HG03097 (cell line): ENCODE data around the gene MYO18B.

Experiments used
- ATAC-seq: cut with Tn5 transposase; IDR thresholded peaks from one replicate; pipeline ENCODE4 v1.9.1; 2021; ENCODE audit not compliant: unreplicated experiment, low FRiP score

The MYO18B gene

GRCh38 chr22:25817092-25817943 lies 75.3 kb downstream of the MYO18B start:
- ATAC-seq: no peak

GRCh38 chr22:25818541-25818940 lies 76.6 kb downstream of the MYO18B start:
- no peak for ATAC-seq

- no peak for ATAC-seq
Observed at GRCh38 chr22:25822344-25822743, 80.4 kb downstream of the MYO18B start.

- ATAC-seq: no peak
Observed at GRCh38 chr22:25823276-25823675, 81.3 kb downstream of the MYO18B start.

GRCh38 chr22:25824828-25825423 lies 82.9 kb downstream of the MYO18B start:
- no peak for ATAC-seq

- ATAC-seq: no peak
Observed at GRCh38 chr22:25827415-25827814, 85.4 kb downstream of the MYO18B start.

GRCh38 chr22:25828422-25828821 lies 86.4 kb downstream of the MYO18B start:
- ATAC-seq: no peak

- no peak for ATAC-seq
Observed at GRCh38 chr22:25829237-25829636, 87.2 kb downstream of the MYO18B start.

- no peak for ATAC-seq
Observed at GRCh38 chr22:25829808-25830777, 88.1 kb downstream of the MYO18B start.

- ATAC-seq: no peak
Observed at GRCh38 chr22:25833091-25833490, 91.1 kb downstream of the MYO18B start.

- ATAC-seq: no peak
Observed at GRCh38 chr22:25833676-25834075, 91.7 kb downstream of the MYO18B start.

GRCh38 chr22:25834490-25834889 lies 92.5 kb downstream of the MYO18B start:
- ATAC-seq: no peak

- ATAC-seq: no peak
Observed at GRCh38 chr22:25835348-25835747, 93.4 kb downstream of the MYO18B start.

GRCh38 chr22:25837288-25837900 lies 95.4 kb downstream of the MYO18B start:
- ATAC-seq: no peak

- no peak for ATAC-seq
Observed at GRCh38 chr22:25838960-25839741, 97.2 kb downstream of the MYO18B start.

GRCh38 chr22:25839755-25840154 lies 97.8 kb downstream of the MYO18B start:
- ATAC-seq: no peak

- ATAC-seq: no peak
Observed at GRCh38 chr22:25840167-25840566, 98.2 kb downstream of the MYO18B start.

GRCh38 chr22:25840891-25841290 lies 98.9 kb downstream of the MYO18B start:
- no peak for ATAC-seq

GRCh38 chr22:25841775-25842174 lies 99.8 kb downstream of the MYO18B start:
- no peak for ATAC-seq
